GF-D8 (cell line): Measurements from ENCODE around the gene CPED1.
"Not testable (repeated sequence)": the region's sequence is repeated elsewhere in the genome, so short reads cannot be mapped to it uniquely, and the experiment has no call there.

Experiments
- DNase-seq: peaks from one replicate; lab custom pipeline; 2025; lab: John Stamatoyannopoulos, UW

The CPED1 gene

GRCh38 chr7:120996988-120997345 lies 8.5 kb downstream of the CPED1 start:
- DNase-seq: no peak

- no peak for DNase-seq
Measured at GRCh38 chr7:120997882-120998474, 9.5 kb downstream of the CPED1 start.

- DNase-seq: no peak
Measured at GRCh38 chr7:120998520-120998919, 10.0 kb downstream of the CPED1 start.

GRCh38 chr7:120998996-120999565 lies 10.6 kb downstream of the CPED1 start:
- no peak for DNase-seq

GRCh38 chr7:121000081-121000983 lies 11.8 kb downstream of the CPED1 start:
- DNase-seq: no peak

GRCh38 chr7:121001234-121001906 lies 12.9 kb downstream of the CPED1 start:
- DNase-seq: no peak

GRCh38 chr7:121002048-121002756 lies 13.7 kb downstream of the CPED1 start:
- DNase-seq: no peak

- DNase-seq: no peak
Measured at GRCh38 chr7:121002757-121003200, 14.3 kb downstream of the CPED1 start.

GRCh38 chr7:121003986-121004685 lies 15.6 kb downstream of the CPED1 start:
- no peak for DNase-seq

- not testable (repeated sequence) for DNase-seq
Measured at GRCh38 chr7:121005058-121005457, 16.5 kb downstream of the CPED1 start.

- no peak for DNase-seq
Measured at GRCh38 chr7:121005996-121006584, 17.6 kb downstream of the CPED1 start.

- no peak for DNase-seq
Measured at GRCh38 chr7:121006711-121007315, 18.3 kb downstream of the CPED1 start.

- no peak for DNase-seq
Measured at GRCh38 chr7:121008816-121009215, 20.3 kb downstream of the CPED1 start.

- no peak for DNase-seq
Measured at GRCh38 chr7:121011401-121011800, 22.9 kb downstream of the CPED1 start.

- DNase-seq: no peak
Measured at GRCh38 chr7:121012170-121012874, 23.8 kb downstream of the CPED1 start.

- DNase-seq: no peak
Measured at GRCh38 chr7:121012919-121013318, 24.4 kb downstream of the CPED1 start.

- DNase-seq: no peak
Measured at GRCh38 chr7:121015560-121015959, 27.0 kb downstream of the CPED1 start.

GRCh38 chr7:121016966-121017365 lies 28.5 kb downstream of the CPED1 start:
- DNase-seq: no peak

- DNase-seq: no peak
Measured at GRCh38 chr7:121017586-121017985, 29.1 kb downstream of the CPED1 start.

GRCh38 chr7:121019018-121019417 lies 30.5 kb downstream of the CPED1 start:
- no peak for DNase-seq
